GM12875 (cell line): ENCODE data around the gene ACAP2.

Experiments used
- H3K4me3 ChIP-seq: one replicate; pipeline ENCODE4 v1.5.1; 2011; ENCODE audit warnings: low read depth, low read length, control low read depth
- TF ChIP-seq, protein P1 (sequence below): IDR thresholded peaks from 2 replicates; pipeline ENCODE4 v1.5.1; 2011; ENCODE audit warnings: low read depth, mild to moderate bottlenecking, control low read depth, inconsistent platforms, low read length, moderate library complexity, borderline replicate concordance; ENCODE audit not compliant: insufficient read depth

Gene ACAP2

DNA sequence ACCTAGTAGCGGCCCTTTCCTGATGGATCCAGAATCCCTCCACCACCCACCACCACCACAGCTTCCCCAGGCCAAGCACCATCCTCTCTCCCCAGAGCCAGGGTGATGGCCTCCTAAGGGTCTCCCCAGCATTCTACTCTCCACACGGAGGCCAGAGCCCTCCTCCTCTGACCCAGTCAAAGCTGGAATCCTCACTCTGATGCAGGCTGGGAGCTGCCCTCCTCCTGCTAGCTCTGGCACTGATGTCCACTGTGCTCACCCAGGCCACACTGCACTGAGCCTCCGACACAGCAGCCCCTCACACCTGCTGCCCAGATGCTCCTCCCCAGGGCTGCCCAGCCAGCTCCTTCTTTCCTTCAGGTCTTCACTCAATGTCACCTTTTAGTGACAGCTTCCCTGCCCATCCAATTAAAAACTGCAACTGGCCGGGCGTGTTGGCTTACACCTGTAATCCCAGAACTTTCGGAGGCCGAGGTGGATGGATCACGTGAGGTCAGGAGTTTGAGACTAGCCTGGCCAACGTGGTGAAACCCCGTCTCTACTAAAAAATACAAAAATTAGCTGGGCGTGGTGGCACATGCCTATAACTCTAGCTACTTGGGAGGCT lies 192.9 kb downstream of the ACAP2 start:
- TF ChIP-seq, protein P1, sequence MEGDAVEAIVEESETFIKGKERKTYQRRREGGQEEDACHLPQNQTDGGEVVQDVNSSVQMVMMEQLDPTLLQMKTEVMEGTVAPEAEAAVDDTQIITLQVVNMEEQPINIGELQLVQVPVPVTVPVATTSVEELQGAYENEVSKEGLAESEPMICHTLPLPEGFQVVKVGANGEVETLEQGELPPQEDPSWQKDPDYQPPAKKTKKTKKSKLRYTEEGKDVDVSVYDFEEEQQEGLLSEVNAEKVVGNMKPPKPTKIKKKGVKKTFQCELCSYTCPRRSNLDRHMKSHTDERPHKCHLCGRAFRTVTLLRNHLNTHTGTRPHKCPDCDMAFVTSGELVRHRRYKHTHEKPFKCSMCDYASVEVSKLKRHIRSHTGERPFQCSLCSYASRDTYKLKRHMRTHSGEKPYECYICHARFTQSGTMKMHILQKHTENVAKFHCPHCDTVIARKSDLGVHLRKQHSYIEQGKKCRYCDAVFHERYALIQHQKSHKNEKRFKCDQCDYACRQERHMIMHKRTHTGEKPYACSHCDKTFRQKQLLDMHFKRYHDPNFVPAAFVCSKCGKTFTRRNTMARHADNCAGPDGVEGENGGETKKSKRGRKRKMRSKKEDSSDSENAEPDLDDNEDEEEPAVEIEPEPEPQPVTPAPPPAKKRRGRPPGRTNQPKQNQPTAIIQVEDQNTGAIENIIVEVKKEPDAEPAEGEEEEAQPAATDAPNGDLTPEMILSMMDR: no peak
- H3K4me3 ChIP-seq: no peak overlapping the region

DNA sequence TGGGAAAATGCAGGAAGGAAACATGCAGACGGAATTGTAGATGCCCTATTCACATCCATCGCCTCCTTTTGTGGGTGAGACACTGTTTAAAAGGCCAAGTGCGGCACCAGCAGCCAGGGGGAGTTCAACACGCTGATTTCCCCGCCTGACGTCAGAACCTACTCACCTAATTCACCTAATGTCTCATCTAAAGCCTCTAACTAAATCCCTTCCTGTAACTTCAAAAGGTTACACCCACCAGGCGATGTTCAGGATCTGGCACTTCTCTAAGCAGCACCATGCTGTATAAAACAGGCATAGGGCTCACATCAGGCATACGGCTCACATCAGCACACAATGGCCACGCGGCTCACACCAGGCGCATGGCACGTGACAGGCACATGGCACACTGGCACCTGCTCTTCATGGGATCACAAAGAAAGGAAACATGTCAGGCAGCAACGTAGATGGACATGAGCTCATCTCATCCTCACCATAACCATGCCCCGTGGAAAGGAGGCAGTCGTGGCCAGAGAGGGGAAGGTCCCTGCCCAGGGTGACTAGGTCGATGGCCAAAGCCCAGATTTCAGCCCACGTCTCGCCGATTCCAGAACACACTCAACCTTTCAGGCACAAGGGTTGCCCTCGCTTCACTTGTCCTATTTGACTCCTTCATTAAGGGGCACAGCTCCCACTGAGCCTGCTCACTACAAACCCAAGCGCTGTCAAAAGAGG lies 193.6 kb downstream of the ACAP2 start:
- no peak overlapping the region for H3K4me3 ChIP-seq
- TF ChIP-seq, protein P1: no peak

DNA sequence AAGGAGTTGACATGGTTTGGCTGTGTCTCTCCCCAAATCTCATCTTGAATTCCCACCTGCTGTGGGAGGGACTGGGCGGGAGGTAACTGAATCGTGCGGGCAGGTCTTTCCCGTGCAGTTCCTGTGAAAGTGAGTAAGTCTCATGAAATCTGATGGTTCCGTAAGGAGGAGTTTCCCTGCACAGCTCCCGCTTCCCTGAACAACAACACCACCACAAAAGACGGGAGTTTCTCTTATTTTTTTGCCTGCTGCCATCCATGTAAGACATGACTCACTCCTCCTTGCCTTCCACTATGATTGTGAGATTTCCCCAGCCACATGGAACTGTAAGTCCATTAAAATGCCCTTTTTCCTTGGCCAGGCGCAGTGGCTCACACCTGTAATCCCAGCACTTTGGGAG lies 194.5 kb downstream of the ACAP2 start:
- H3K4me3 ChIP-seq: no peak overlapping the region
- TF ChIP-seq, protein P1: no peak

DNA sequence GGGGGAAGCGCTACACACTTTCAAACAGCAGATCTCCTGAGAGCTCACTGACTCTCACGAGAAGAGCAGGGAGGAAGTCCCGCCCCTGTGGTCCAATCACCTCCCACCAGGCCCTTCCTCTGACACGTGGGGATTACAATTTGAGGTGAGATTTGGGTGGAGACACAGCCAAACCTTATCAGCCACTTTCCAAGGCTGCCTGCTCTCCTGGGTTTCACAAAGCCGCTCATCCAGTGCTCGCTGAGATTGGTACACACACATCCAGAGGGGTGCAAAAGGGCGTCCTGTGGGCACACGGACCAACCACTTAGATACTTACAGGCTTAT lies 195.0 kb downstream of the ACAP2 start:
- TF ChIP-seq, protein P1: no peak
- H3K4me3 ChIP-seq: no peak overlapping the region

DNA sequence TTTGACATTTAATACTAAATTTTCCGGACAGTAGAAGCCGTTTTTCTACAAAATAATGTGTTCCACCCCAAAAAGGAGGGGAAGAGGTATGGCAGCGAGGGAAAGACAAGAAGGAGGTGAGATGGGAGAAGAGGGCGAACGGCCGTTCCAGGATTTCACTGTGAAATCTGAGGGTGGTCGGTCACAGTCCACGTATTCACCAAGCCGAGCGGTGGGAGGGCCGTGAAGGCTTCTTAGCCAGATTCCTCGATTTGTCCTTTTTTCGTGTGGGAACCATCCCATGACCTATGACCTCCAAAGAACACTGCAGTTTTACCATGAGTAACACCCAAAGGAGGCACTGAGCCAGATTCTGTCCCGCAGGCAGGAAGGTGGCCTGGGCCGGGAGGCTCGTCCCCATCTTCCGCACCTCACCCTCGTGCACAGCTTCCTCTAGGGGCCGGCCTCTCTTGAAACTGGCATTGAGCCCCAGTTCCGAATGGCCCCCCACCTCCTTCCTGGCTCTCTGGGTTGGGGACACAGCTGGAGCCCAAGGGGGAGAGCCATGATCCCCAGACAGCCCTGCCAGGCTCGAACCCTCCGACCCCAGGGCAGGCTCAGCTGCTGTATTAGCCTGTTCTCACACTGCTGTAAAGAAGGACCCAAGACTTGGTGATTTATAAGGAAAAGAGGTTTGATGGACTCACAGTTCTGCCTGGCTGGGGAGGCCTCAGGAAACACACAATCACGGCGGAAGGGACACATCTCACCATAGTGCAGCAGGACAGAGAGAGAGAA lies 195.5 kb downstream of the ACAP2 start:
- TF ChIP-seq, protein P1: no peak
- H3K4me3 ChIP-seq: no peak overlapping the region

DNA sequence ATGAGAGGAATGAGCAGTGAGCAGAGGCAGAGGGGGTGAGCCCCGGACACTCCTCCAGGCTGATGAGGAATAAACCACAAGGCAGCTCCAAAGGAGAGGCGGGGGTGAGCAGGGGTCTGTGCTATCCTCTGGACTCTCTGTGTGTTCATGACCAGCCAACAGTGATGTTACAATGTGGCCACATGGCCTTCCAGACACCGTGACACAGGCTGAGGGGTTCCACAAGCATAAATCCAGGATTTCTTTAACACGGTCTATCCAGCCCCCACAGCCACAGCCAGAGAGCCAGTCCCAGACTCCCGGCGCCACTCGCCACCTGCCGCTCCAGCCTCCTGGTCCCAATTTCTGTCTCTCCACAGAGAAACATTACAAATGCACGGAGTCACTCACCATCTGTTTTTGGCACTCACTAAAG lies 196.2 kb downstream of the ACAP2 start:
- TF ChIP-seq, protein P1: no peak
- H3K4me3 ChIP-seq: no peak overlapping the region
